CD4-positive, alpha-beta T cell treated with Interleukin-2 at 100 ng/mL for 4 hours (primary cell): ENCODE results near the gene GIN1.

ENCODE experiments used
- DNase-seq: peaks from one replicate; pipeline ENCODE4 v3.0.0-alpha.2; 2020; ENCODE audit warnings: low spot score

The GIN1 gene

DNA sequence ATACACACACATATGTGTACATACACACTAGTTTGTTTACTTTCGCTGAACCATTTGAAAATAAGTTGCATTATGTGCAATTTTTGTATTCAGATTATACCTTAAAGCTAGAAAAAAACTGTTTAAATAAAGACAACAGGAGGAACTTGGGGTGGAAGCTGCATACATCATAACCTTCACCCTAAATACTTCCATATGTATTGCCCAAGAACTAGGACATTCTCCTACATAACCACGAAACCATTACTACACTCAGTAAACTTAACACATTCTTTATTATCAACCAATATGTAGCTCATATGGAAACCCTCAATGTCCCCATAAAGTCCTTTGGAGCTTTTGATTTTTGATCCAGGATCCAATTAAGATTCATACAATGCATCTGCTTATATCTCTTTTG lies 83.3 kb downstream of the GIN1 start:
- DNase-seq: no peak
